ENCODE data around the gene AGAP1. TPM values are rescaled to one million over a fixed set of nuclear protein-coding genes. Genes with fewer than 3 reads are reported as not detected.

The AGAP1 gene
- total RNA-seq, 2 experiments from 2014 or later: 1.6 to 2.4 TPM

GRCh38 chr2:236159778-236160170, 665.9 kb downstream of the AGAP1 start:
- ChIA-PET POLR2A (no interaction called here), CTCF (interaction anchor here (0.6 kb wide), 1 partner anchor 10 kb away, joined by 3 read pairs; no protein-coding TSS in a partner anchor)

DNA sequence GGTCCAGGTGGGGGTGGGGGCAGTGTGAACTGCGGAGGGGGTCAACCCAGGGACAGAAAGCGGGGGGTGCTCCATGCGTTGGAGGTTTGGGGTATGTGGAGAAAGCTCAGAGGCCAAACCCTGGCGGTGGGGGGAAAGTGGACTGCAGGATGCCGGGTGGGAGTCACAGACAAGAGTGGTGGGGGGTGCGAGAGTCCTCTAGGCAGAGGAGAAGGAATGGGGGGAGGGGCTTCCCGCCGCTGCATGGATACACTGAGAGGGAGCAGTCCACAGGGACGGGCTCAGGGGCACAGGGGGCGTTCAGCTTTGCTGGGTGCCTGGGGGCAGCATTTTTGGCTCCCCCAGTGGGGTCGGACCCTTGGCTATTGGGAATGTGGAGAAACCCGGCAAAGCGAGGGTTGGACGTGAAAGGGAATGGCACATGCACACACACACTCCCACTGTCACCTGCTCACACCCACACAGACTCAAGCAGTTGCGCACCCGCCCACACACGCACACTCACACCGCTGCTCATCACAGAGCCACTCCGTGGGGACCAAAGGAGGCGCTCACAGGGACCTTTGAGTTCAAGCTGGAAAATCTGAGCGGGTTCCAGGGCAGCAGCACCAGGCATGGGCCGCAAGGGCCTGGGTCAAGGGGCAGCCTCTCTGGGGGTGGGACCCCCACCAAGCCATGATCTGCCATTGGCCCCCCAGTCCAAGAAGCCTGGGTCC, 666.7 kb downstream of the AGAP1 start:
- ChIA-PET CTCF (interaction anchor here (0.6 kb wide), 1 partner anchor 9 kb away, joined by 3 read pairs; no protein-coding TSS in a partner anchor), POLR2A (no interaction called here)

DNA sequence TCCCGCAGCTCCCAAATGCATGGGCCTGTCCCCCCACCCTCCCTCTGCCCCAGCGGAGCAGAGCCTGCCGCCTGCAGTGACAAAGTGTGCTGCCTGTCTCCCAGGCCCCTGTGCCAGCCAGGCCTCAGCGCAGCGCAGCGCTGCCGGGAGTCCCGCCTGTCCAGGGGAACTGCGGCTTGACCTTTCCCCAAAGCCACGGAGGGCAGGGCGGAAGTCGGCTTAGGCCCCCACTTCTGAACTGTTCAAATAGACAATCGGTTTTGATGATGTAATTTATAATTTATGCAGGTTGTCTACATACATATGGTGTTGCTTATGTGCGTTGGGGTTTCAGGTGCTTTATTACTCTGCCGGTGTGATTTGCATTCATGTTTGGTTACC, 667.2 kb downstream of the AGAP1 start:
- CTCF ChIA-PET: no interaction called here

DNA sequence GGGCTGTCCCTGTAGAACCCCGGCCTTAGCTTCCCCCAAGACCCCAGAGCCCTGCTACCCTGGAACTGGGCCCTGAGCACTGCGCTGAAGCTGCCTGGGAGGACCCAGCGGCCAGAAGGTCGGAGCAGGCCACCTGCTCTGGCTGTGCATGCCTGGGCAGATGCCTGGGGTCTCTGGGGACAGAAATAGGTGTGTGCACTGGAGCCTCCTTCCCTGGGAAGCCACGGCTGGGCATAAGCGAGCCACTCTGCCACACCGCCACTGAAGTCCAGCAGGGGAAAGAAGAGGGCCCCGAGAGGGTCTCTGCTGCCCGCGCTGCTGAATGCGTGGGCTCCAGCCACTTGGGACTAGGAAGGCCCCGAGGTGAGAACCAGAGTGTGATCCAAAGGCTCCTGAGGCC, 667.7 kb downstream of the AGAP1 start:
- ChIA-PET POLR2A (no interaction called here), CTCF (no interaction called here)

More for the DNA sequence above, 667.2 kb downstream of the AGAP1 start:
- POLR2A ChIA-PET: no interaction called here

DNA sequence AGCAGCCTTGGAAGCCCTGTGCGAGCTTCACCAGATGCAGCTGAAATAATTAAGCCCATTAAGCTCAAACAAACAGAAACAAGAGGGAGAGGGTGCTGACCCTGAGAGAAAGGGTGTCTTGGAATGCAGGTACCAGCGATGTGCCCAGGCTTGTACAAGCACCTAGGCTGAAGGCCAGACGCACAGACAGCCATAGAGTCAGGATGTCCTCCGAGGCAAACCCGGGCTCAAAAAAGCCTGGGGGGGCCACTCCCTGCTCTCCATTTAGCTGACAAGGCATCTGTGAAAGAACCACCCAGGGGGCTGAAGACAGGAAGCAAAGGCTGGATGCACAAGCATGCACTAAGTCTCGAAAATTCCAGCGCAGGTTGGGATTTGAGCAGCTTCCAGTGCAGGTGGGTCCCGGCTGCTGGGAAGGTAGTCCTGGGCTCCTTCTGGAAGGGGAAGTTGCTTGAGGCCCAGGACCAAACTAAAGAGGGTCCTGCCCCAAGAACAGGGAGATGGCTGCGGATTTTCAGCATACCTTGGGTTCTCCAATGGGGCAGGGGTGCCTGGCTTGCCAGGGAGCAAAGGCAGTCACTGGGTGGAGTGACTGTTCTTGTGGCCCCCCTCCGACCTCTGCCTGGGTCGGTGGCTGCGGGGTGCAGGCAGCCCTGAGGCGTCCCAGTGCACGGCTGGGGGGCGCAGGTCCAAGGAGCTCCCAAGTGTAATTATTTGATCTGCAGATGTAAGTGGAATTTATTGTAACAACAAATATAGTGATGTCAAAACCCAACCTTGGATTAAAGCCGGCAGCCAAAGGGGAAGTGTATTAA, 668.4 kb downstream of the AGAP1 start:
- POLR2A ChIA-PET: no interaction called here

DNA sequence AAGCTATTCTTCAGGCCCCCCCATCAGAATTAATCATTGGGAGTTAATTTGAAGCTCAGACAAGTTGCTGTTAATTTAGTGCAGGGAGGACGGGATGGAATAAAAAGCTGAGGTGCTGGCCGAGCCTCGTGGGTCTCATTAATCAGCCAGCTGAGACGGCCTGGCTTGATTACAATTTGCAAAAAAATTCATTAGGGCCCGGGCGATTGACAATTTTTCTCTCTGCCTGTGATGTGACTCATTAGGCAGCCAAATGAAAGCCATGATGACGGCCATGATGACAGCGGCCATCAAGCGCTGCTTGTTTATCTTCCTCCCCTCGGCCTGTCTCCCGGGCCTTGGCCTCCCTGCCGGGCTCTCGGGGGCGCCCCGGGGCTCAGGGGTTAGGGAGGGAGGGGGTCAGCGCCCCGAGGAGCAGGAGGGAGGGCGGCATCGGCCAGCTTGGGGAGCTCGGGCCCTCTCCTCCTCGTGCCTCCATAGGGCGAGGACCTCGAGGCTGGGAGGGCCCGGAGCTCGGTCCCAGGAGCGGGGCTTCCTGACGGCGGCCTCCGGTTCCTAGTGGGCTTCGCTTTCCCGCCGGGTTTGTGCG, 669.1 kb downstream of the AGAP1 start:
- ChIA-PET POLR2A (interaction anchor here (0.5 kb wide), 1 partner anchor 1711 kb away, joined by 4 read pairs; no protein-coding TSS in a partner anchor), CTCF (no interaction called here)

More for the DNA sequence above, 668.4 kb downstream of the AGAP1 start:
- CTCF ChIA-PET: no interaction called here

DNA sequence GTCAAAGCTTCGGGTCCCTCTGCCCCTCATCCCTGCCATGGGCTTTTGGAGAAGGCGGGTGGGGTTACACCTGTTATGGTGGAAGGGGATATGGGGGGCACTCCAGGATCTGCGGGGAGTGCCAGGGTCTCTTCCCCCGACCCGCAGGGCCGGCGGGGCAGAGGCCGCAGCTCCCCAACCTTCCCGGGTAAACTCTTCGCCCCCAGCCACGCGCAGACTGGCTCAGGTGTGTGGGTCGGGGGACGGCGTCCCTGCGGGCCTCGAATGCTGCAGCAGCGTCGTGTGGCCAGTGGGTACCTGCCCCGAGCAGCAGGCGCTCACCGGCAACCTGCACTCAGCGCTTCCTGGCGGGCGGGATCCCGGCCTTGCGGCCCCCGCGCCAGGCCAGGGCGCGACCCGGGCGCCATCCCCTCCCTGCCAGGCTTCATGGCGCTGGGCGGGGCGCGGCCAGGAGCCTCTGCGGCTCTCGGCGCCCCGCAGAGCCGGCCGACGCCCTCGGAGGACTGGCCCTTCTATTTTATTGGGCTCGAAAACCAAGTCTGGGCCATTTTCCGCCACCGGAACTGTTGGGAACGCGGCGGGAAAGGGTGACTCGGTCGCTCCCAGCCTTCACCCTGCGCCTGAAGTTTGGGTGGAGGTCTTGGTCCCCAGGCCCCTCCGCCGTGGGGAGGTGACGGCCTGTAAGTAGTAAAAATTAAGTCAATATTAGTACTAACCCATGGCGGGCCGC, 669.8 kb downstream of the AGAP1 start:
- ChIA-PET POLR2A (interaction anchor here (0.5 kb wide), 1 partner anchor 1711 kb away, joined by 4 read pairs; no protein-coding TSS in a partner anchor), CTCF (no interaction called here)

GRCh38 chr2:236164201-236164924, 670.5 kb downstream of the AGAP1 start:
- ChIA-PET CTCF (no interaction called here), POLR2A (no interaction called here)

DNA sequence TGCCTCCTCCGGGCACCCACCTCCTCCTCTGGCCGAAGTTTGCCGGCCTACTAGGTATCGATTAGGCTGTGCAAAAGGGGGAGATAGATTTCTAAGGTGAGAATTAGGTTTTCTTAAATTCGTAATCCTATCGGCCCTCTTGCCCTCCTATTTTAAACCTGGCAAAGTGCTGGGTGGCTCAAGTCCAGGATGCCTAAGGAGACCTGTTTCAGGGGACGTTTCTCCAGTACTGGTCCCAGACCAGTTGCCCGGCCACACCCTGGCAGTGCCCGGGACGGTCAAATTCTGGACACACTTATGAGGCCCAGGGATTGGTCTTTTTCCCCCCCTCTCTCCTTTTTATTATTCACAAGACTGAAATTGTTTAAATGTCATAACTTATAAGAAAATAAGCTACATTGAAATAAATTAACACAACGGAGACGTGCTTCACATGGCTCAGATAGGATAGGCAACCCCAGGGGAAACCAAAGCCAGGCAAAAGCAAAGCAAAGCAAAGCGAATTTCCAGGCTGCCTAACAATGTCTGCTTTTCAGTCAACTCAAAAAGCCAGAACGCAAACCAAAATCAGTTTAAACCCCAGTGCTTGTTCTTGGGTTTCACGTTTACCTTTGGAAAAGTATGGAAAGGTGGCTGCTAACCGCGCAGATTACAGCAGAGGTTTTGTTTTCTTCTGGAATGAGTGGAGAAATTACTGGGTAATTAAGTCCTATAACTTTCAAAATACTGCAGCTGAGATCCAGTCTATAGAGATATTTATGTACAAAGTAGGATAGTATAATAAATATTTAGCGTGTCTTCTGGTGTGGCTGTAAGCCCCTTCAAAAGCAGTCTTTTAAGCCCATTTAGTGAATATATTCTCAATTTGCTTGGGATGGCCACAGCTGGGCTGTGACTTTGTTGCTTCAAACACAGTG, 671.3 kb downstream of the AGAP1 start:
- ChIA-PET CTCF (no interaction called here), POLR2A (no interaction called here)

- POLR2A ChIA-PET: no interaction called here
- CTCF ChIA-PET: no interaction called here
These were observed 672.3 kb downstream of the AGAP1 start for GRCh38 chr2:236165842-236166795.

DNA sequence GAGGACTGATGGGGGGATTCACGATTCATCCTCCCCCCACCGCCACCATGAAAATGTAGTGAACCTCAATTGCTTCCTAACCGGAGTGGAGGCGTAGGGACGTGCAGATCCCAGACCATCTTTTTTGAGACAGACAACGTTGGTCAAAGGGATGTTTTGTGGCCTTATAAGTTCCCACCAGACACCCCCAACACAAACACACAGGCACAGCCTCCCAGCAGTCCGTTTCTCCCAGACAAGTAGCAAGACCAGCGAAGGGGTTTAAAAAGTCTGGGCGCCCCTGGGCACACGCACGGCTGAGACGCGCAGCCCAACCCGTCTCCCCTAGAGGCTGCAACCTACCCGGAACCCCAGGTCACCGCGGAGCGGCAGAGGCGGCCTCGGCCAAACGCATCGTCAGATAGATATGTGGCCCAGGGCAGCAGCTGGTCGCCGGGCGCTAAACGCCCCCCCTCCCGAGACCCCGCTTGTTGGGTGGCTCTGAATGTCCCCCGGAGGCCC, 673.0 kb downstream of the AGAP1 start:
- CTCF ChIA-PET: no interaction called here
- POLR2A ChIA-PET: no interaction called here

GRCh38 chr2:236167297-236168109, 673.7 kb downstream of the AGAP1 start:
- CTCF ChIA-PET: no interaction called here
- POLR2A ChIA-PET: no interaction called here

DNA sequence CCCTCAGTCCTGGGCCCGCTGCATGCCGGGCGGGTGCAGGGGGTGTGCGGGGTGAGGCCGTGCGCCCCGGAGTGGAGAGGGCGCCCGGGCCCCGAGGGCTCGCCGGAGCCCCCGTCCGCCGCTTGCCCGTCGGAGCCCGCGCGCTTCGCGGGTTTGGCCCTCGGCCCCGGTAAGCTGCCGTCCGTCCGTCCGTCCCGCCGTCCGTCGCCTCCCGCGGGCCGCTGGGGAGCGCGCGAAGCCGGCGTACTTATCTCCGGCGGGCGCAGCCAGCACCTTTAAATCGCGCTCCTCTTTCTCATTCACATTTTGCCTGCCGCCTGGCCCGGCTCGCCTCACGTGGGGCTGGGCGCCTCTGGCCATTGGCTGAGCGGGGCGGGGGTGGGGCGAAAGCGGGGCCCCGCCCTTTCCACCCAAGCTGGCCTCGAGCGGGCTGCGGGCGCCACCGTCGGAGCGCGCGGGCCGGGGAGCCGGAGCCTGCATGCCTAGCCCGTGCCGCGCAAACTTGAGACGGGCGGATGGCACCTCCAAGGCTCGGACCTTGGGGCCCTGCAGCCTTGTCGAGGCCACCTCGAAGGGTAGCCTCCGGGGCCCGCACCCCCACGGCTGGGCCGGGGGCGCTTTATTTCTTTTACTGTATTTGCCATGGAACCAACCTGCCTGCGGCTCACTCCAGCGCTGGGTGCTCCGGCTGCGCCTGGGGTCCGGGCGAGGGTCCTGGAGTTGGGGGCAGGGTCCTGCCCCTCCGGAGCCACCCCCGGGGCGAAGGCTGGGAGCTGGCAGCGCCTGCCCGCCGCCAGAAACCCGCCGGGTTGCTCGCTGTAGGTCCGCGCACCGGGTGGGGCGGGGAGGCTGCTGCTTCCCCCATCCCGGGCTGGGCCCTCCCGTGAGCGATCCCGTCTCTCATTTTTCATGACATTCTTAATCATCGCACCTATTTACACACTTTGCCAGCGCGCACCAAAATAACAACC, 674.6 kb downstream of the AGAP1 start, which contains the start of gene GBX2:
TSS of gene GBX2 (minus strand) at position 277 of the 971 bp plus-strand sequence. CDS start 415 bp downstream, outside the sequence.
- POLR2A ChIA-PET: no interaction called here
- CTCF ChIA-PET: interaction anchor here (1.0 kb wide), 1 partner anchor 8 kb away, joined by 3 read pairs; no protein-coding TSS in a partner anchor

- POLR2A ChIA-PET: no interaction called here
- CTCF ChIA-PET: interaction anchor here (1.0 kb wide), 1 partner anchor 9 kb away, joined by 3 read pairs; no protein-coding TSS in a partner anchor
These were observed 675.4 kb downstream of the AGAP1 start for GRCh38 chr2:236169151-236169721.
